Measurements from ENCODE around the gene MRPL23. TPM values are rescaled to one million over a fixed set of nuclear protein-coding genes. Genes with fewer than 3 reads are reported as not detected.

Gene MRPL23
- total and polyA plus RNA-seq, 4 donors = 33.0 to 83.9 (median 67.6) TPM

DNA sequence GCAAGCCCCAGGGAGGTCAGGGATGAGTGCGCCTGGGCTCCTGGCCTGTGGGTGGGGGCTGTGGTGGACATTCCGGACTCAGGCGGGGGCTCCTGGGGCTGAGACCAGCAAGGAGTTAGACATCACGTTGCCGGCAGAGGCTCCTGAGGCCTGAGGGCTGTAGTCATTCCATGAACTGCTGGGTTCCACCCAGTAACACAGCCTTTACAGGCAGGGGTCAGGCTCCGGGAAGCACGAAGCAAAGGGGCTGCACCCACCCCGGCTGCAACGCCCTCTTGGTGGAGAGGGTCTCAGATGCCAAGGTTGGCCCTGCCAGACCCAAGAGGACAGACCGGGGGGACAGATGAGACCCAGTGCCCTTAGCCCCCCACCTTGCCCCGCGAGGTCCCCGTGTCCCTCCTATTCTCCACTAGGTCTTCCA lies 18.7 kb upstream of the MRPL23 start:
- H3K36me3 ChIP-seq (ENCODE audit: control insufficient read depth in 4 of 4, insufficient read depth in 3 of 4, low read depth in 1 of 4, low read length in 3 of 4) = no peaks in the 10 kb centered on the region
- DNase-seq (ENCODE audit: low spot score) = no peak
- WGBS = 90% methylated on average over 13 of the region's 13 CpGs
- no peaks in the 10 kb centered on the region for H3K4me1 ChIP-seq (ENCODE audit: control insufficient read depth in 4 of 4, insufficient read depth in 4 of 4, low read length in 3 of 4)
- TF ChIP-seq FOXA2 (IDR thresholded peaks at IDR 0.05) (no peak), GABPA (IDR thresholded peaks at IDR 0.05 in 1 of 2, conservative IDR thresholded peaks at IDR 0.05 in 1 of 2) (no peak), NR2F2 (IDR thresholded peaks at IDR 0.05) (no peak), YY1 (IDR thresholded peaks at IDR 0.05) (no peak), MAX (IDR thresholded peaks at IDR 0.05) (no peak), JUND (IDR thresholded peaks at IDR 0.05) (no peak), TAF1 (conservative IDR thresholded peaks at IDR 0.05) (no peak), EGR1 (IDR thresholded peaks at IDR 0.05; ENCODE audit: low read depth in 2 of 2) (no peak), RXRA (IDR thresholded peaks at IDR 0.05) (no peak), FOXA1 (IDR thresholded peaks at IDR 0.05) (no peak), HNF4G (IDR thresholded peaks at IDR 0.05) (no peak), SP1 (IDR thresholded peaks at IDR 0.05) (no peak), CTCF (IDR thresholded peaks at IDR 0.05; ENCODE audit: low read depth, low read length, missing input control) (no peak)
- TF ChIP-seq, protein P1, sequence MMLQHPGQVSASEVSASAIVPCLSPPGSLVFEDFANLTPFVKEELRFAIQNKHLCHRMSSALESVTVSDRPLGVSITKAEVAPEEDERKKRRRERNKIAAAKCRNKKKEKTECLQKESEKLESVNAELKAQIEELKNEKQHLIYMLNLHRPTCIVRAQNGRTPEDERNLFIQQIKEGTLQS (IDR thresholded peaks at IDR 0.05) = no peak
- TF ChIP-seq, protein P2, sequence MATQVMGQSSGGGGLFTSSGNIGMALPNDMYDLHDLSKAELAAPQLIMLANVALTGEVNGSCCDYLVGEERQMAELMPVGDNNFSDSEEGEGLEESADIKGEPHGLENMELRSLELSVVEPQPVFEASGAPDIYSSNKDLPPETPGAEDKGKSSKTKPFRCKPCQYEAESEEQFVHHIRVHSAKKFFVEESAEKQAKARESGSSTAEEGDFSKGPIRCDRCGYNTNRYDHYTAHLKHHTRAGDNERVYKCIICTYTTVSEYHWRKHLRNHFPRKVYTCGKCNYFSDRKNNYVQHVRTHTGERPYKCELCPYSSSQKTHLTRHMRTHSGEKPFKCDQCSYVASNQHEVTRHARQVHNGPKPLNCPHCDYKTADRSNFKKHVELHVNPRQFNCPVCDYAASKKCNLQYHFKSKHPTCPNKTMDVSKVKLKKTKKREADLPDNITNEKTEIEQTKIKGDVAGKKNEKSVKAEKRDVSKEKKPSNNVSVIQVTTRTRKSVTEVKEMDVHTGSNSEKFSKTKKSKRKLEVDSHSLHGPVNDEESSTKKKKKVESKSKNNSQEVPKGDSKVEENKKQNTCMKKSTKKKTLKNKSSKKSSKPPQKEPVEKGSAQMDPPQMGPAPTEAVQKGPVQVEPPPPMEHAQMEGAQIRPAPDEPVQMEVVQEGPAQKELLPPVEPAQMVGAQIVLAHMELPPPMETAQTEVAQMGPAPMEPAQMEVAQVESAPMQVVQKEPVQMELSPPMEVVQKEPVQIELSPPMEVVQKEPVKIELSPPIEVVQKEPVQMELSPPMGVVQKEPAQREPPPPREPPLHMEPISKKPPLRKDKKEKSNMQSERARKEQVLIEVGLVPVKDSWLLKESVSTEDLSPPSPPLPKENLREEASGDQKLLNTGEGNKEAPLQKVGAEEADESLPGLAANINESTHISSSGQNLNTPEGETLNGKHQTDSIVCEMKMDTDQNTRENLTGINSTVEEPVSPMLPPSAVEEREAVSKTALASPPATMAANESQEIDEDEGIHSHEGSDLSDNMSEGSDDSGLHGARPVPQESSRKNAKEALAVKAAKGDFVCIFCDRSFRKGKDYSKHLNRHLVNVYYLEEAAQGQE (IDR thresholded peaks at IDR 0.05) = no peak
- no peaks in the 10 kb centered on the region for H3K27me3 ChIP-seq (ENCODE audit: control insufficient read depth in 4 of 4, insufficient read depth in 4 of 4, low read length in 3 of 4)
- no peak overlapping the region for H3K27ac ChIP-seq (ENCODE audit: low read depth in 1 of 2, low read length in 2 of 2)
- H3K9ac ChIP-seq (ENCODE audit: low read depth in 1 of 2, low read length in 2 of 2) = no peak overlapping the region
- no peaks in the 10 kb centered on the region for H3K9me3 ChIP-seq (ENCODE audit: control insufficient read depth in 4 of 4, low read length in 3 of 4)
- no peak overlapping the region for H3K4me3 ChIP-seq (ENCODE audit: low read depth in 1 of 3, low read length in 3 of 3)

GRCh38 chr11:1928891-1929541 lies 18.1 kb upstream of the MRPL23 start:
- TF ChIP-seq MAX (IDR thresholded peaks at IDR 0.05) = no peak
- TF ChIP-seq YY1 (IDR thresholded peaks at IDR 0.05) = no peak
- TF ChIP-seq RXRA (IDR thresholded peaks at IDR 0.05) = no peak
- no peak for TF ChIP-seq TAF1 (conservative IDR thresholded peaks at IDR 0.05)
- TF ChIP-seq, protein P1 (IDR thresholded peaks at IDR 0.05) = no peak
- no peak for TF ChIP-seq JUND (IDR thresholded peaks at IDR 0.05)
- no peak for TF ChIP-seq HNF4A (conservative IDR thresholded peaks at IDR 0.05)
- no peak for TF ChIP-seq FOXA2 (IDR thresholded peaks at IDR 0.05)
- no peak for TF ChIP-seq CTCF (IDR thresholded peaks at IDR 0.05; ENCODE audit: low read depth, low read length, missing input control)
- no peak for TF ChIP-seq RAD21 (IDR thresholded peaks at IDR 0.05)
- TF ChIP-seq SP1 (IDR thresholded peaks at IDR 0.05) = no peak
- no peak for TF ChIP-seq NR2F2 (IDR thresholded peaks at IDR 0.05)
- TF ChIP-seq, protein P3, sequence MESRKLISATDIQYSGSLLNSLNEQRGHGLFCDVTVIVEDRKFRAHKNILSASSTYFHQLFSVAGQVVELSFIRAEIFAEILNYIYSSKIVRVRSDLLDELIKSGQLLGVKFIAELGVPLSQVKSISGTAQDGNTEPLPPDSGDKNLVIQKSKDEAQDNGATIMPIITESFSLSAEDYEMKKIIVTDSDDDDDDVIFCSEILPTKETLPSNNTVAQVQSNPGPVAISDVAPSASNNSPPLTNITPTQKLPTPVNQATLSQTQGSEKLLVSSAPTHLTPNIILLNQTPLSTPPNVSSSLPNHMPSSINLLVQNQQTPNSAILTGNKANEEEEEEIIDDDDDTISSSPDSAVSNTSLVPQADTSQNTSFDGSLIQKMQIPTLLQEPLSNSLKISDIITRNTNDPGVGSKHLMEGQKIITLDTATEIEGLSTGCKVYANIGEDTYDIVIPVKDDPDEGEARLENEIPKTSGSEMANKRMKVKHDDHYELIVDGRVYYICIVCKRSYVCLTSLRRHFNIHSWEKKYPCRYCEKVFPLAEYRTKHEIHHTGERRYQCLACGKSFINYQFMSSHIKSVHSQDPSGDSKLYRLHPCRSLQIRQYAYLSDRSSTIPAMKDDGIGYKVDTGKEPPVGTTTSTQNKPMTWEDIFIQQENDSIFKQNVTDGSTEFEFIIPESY (IDR thresholded peaks at IDR 0.05) = no peak
- no peak for TF ChIP-seq FOXA1 (IDR thresholded peaks at IDR 0.05)
- no peak for TF ChIP-seq GABPA (IDR thresholded peaks at IDR 0.05 in 1 of 2, conservative IDR thresholded peaks at IDR 0.05 in 1 of 2)
- Histone ChIP-seq H3K27ac (ENCODE audit: low read depth in 1 of 2, low read length in 2 of 2) (no peak overlapping the region), H3K36me3 (ENCODE audit: control insufficient read depth in 4 of 4, insufficient read depth in 3 of 4, low read depth in 1 of 4, low read length in 3 of 4) (no peaks in the 10 kb centered on the region), H3K4me1 (ENCODE audit: control insufficient read depth in 4 of 4, insufficient read depth in 4 of 4, low read length in 3 of 4) (no peaks in the 10 kb centered on the region), H3K27me3 (ENCODE audit: control insufficient read depth in 4 of 4, insufficient read depth in 4 of 4, low read length in 3 of 4) (no peaks in the 10 kb centered on the region), H3K4me3 (ENCODE audit: low read depth in 1 of 3, low read length in 3 of 3) (no peak overlapping the region), H3K9ac (ENCODE audit: low read depth in 1 of 2, low read length in 2 of 2) (no peak overlapping the region), H3K9me3 (ENCODE audit: control insufficient read depth in 4 of 4, low read length in 3 of 4) (no peaks in the 10 kb centered on the region)
- whole genome bisulfite sequencing = 96% methylated on average over 35 of the region's 35 CpGs
- DNase-seq (ENCODE audit: low spot score) = no peak

Data from liver (tissue), 9 donors.